H1 (cell line): Measurements from ENCODE around the gene SRGAP3. TPM values are rescaled to one million over a fixed set of nuclear protein-coding genes. Genes with fewer than 3 reads are reported as not detected.

ENCODE experiments used
- CTCF ChIA-PET: fragments of 300-600 bp; sonication (Branson Sonifier 250); formaldehyde crosslinking; loops from one replicate; lab custom pipeline; 2021; ENCODE audit not compliant: partially characterized antibody; lab: Charles Lee
- POLR2A ChIA-PET: fragments of 300-600 bp; sonication (Branson Sonifier 250); formaldehyde crosslinking; loops from one replicate; lab custom pipeline; 2021; ENCODE audit warnings: inconsistent platforms; ENCODE audit not compliant: partially characterized antibody; lab: Charles Lee
- DNase-seq, 2 experiments: peaks; one replicate each; pipeline versions ENCODE4 v3.0.0 to v3.0.0-alpha.2; 2010 to 2022; ENCODE audit warnings: low spot score in 2 of 2, low read depth in 1 of 2, mixed read lengths in 1 of 2
- FAIRE-seq: peaks from 2 replicates; lab custom pipeline; 2011; peaks lifted over from hg19 to GRCh38; lab: Jason Lieb, UNC
- H2AFZ ChIP-seq: 2 replicates; pipeline ENCODE4 v1.8.1; 2012; ENCODE audit warnings: low read length, inconsistent platforms
- H2AK5ac ChIP-seq: 2 replicates; pipeline ENCODE4 v1.6.1; 2013; ENCODE audit warnings: low read depth, low read length
- H2BK120ac ChIP-seq: replicated peaks from 2 replicates; pipeline ENCODE3; 2013; ENCODE audit warnings: low read depth, low read length, inconsistent platforms
- H2BK12ac ChIP-seq: 2 replicates; pipeline ENCODE4 v1.6.1; 2013; ENCODE audit warnings: low read depth, low read length
- H2BK15ac ChIP-seq: 2 replicates; pipeline ENCODE4 v1.6.1; 2013; ENCODE audit warnings: low read length
- H2BK20ac ChIP-seq: 2 replicates; pipeline ENCODE4 v1.6.1; 2013; ENCODE audit warnings: low read length
- H2BK5ac ChIP-seq: 2 replicates; pipeline ENCODE4 v1.6.1; 2013; ENCODE audit warnings: low read depth, low read length
- H3K14ac ChIP-seq: 2 replicates; pipeline ENCODE4 v1.6.1; 2013; ENCODE audit warnings: inconsistent platforms; ENCODE audit not compliant: insufficient read length
- H3K18ac ChIP-seq: 2 replicates; pipeline ENCODE4 v1.6.1; 2013; ENCODE audit warnings: low read length; ENCODE audit errors: extremely low read depth
- H3K23ac ChIP-seq: 2 replicates; pipeline ENCODE4 v1.6.1; 2013; ENCODE audit warnings: inconsistent platforms; ENCODE audit not compliant: insufficient read length
- H3K23me2 ChIP-seq: 2 replicates; pipeline ENCODE4 v1.6.1; 2013; ENCODE audit warnings: low read depth, low read length
- H3K27ac ChIP-seq: 2 replicates; pipeline ENCODE4 v1.6.1; 2011; ENCODE audit warnings: low read depth, low read length, inconsistent platforms
- H3K27me3 ChIP-seq, 4 experiments: replicated peaks in 1 of 4; 1 replicate in 1 of 4; 2 replicates in 3 of 4; pipeline versions ENCODE4 v1.6.1 to v1.8.1; 2011 to 2013; ENCODE audit warnings: low read length in 3 of 4, mild to moderate bottlenecking in 3 of 4, inconsistent platforms in 2 of 4, mixed read lengths in 2 of 4, moderate library complexity in 1 of 4; ENCODE audit not compliant: control insufficient read depth in 3 of 4, insufficient read depth in 3 of 4; ENCODE audit errors: extremely low read depth in 1 of 4
- H3K36me3 ChIP-seq, 4 experiments: 2 replicates each; pipeline versions ENCODE4 v1.6.1 to v1.8.1; 2011 to 2013; ENCODE audit warnings: mild to moderate bottlenecking in 4 of 4, low read length in 3 of 4, moderate library complexity in 2 of 4, control low read depth in 1 of 4, inconsistent platforms in 1 of 4; ENCODE audit not compliant: insufficient read depth in 4 of 4, control insufficient read depth in 2 of 4
- H3K4ac ChIP-seq: replicated peaks from 2 replicates; pipeline ENCODE3; 2013; ENCODE audit warnings: low read length, low read depth, mixed read lengths, inconsistent platforms; ENCODE audit not compliant: insufficient read length
- H3K4me1 ChIP-seq, 4 experiments: replicated peaks in 1 of 4; 1 replicate in 1 of 4; 2 replicates in 3 of 4; pipeline versions ENCODE4 v1.6.1 to v1.8.1; 2011 to 2013; ENCODE audit warnings: low read length in 3 of 4, inconsistent platforms in 2 of 4, mixed read lengths in 1 of 4; ENCODE audit not compliant: insufficient read depth in 4 of 4, control insufficient read depth in 3 of 4
- H3K4me2 ChIP-seq, 2 experiments: 2 replicates each; pipeline versions ENCODE4 v1.6.1 to v1.8.1; 2011 to 2013; ENCODE audit warnings: low read depth in 2 of 2, low read length in 2 of 2, control low read depth in 1 of 2, inconsistent platforms in 1 of 2, mild to moderate bottlenecking in 1 of 2; ENCODE audit not compliant: insufficient read depth in 1 of 2
- H3K4me3 ChIP-seq, 4 experiments: fragments of 200-600, 300-600 bp in 1 of 4; sonication (generic), shearing (Covaris generic), sonication (Bioruptor Twin) in 1 of 4; 2 replicates each; pipeline versions ENCODE4 v1.5.1 to v1.8.1; 2011 to 2016; ENCODE audit warnings: low read length in 4 of 4, low read depth in 3 of 4, control low read depth in 2 of 4, inconsistent platforms in 2 of 4, mild to moderate bottlenecking in 2 of 4, mixed read lengths in 1 of 4, moderate library complexity in 1 of 4; ENCODE audit not compliant: insufficient read depth in 2 of 4; ENCODE audit errors: extremely low read depth in 1 of 4
- H3K56ac ChIP-seq: replicated peaks from 2 replicates; pipeline ENCODE3; 2013; ENCODE audit warnings: low read depth, mild to moderate bottlenecking, mixed read lengths, low read length, inconsistent platforms; ENCODE audit not compliant: insufficient read length
- H3K79me1 ChIP-seq: 2 replicates; pipeline ENCODE4 v1.6.1; 2013; ENCODE audit warnings: low read depth, low read length, control low read depth
- H3K79me2 ChIP-seq, 2 experiments: 2 replicates each; pipeline versions ENCODE4 v1.6.1 to v1.8.1; 2012 to 2013; ENCODE audit warnings: low read length in 2 of 2, mild to moderate bottlenecking in 2 of 2, inconsistent platforms in 1 of 2; ENCODE audit not compliant: insufficient read depth in 2 of 2, control insufficient read depth in 1 of 2
- H3K9ac ChIP-seq, 4 experiments: replicated peaks in 1 of 4; 1 replicate in 1 of 4; 2 replicates in 3 of 4; pipeline versions ENCODE4 v1.6.1 to v1.8.1; 2011 to 2013; ENCODE audit warnings: low read depth in 3 of 4, low read length in 3 of 4, control low read depth in 2 of 4, mild to moderate bottlenecking in 2 of 4, moderate library complexity in 2 of 4, inconsistent platforms in 1 of 4; ENCODE audit errors: extremely low read depth in 1 of 4
- H3K9me3 ChIP-seq, 2 experiments: 2 replicates each; pipeline versions ENCODE4 v1.6.1 to v1.8.1; 2012 to 2013; ENCODE audit warnings: mild to moderate bottlenecking in 2 of 2, moderate library complexity in 2 of 2, control low read depth in 1 of 2, inconsistent platforms in 1 of 2, low read depth in 1 of 2, low read length in 1 of 2, mixed read lengths in 1 of 2; ENCODE audit not compliant: insufficient read depth in 2 of 2
- H4K20me1 ChIP-seq, 2 experiments: replicated peaks in 1 of 2; 2 replicates each; pipeline versions ENCODE3 to v1.8.1; 2011 to 2013; ENCODE audit warnings: inconsistent platforms in 2 of 2, low read length in 2 of 2, mild to moderate bottlenecking in 1 of 2; ENCODE audit not compliant: insufficient read depth in 2 of 2, control insufficient read depth in 1 of 2
- H4K5ac ChIP-seq: 2 replicates; pipeline ENCODE4 v1.6.1; 2013; ENCODE audit warnings: low read length, low read depth, mixed read lengths, inconsistent platforms; ENCODE audit not compliant: insufficient read length
- H4K8ac ChIP-seq: 2 replicates; pipeline ENCODE4 v1.8.0; 2013; ENCODE audit warnings: mild to moderate bottlenecking, moderate library complexity, low read length, inconsistent platforms; ENCODE audit not compliant: insufficient read depth; ENCODE audit errors: extremely low read depth
- H4K91ac ChIP-seq: replicated peaks from 2 replicates; pipeline ENCODE3; 2013; ENCODE audit warnings: low read length, mixed read lengths, inconsistent platforms; ENCODE audit not compliant: insufficient read length
- ATF3 ChIP-seq: IDR thresholded peaks from 2 replicates; pipeline ENCODE4 v1.6.1; 2011; ENCODE audit warnings: low read depth, mild to moderate bottlenecking, low read length; ENCODE audit not compliant: insufficient read depth
- EZH2 ChIP-seq: fragments of 200-600 bp; sonication (generic); IDR thresholded peaks from 2 replicates; pipeline ENCODE4 v1.7.1; 2012; ENCODE audit warnings: low read depth, mild to moderate bottlenecking, moderate library complexity, low read length, inconsistent platforms; ENCODE audit not compliant: severe bottlenecking
- JUND ChIP-seq: IDR thresholded peaks from 2 replicates; pipeline ENCODE4 v1.6.1; 2011; ENCODE audit warnings: mild to moderate bottlenecking, improper control_type of control experiment, low read length
- KDM5A ChIP-seq: fragments of 200-600 bp; IDR thresholded peaks from 2 replicates; pipeline ENCODE4 v1.7.1; 2012; ENCODE audit warnings: mild to moderate bottlenecking, low read length, inconsistent platforms, mixed read lengths
- MAFK ChIP-seq: IDR thresholded peaks from 2 replicates; pipeline ENCODE4 v1.6.1; 2012; ENCODE audit warnings: low read depth, mild to moderate bottlenecking, improper control_type of control experiment, low read length
- RAD21 ChIP-seq, 2 experiments: IDR thresholded peaks in 1 of 2; conservative IDR thresholded peaks in 1 of 2; 2 replicates each; pipeline ENCODE4 v1.6.1; 2011; ENCODE audit warnings: low read depth in 2 of 2, low read length in 2 of 2, improper control_type of control experiment in 1 of 2, inconsistent platforms in 1 of 2, mild to moderate bottlenecking in 1 of 2, moderate library complexity in 1 of 2
- WGBS, 2 experiments: shearing (Covaris generic) in 1 of 2; methylation state at CpG; one replicate each; pipeline versions ENCODE4 v1.1.6 to v1.1.7; 2013 to 2015; ENCODE audit warnings: low lambda C conversion rate in 2 of 2, mixed read lengths in 2 of 2, inconsistent platforms in 1 of 2, low coverage in 1 of 2, missing lambda C conversion rate in 1 of 2; ENCODE audit not compliant: insufficient replicate concordance in 2 of 2, insufficient coverage in 1 of 2, insufficient read length in 1 of 2; ENCODE audit errors: extremely low coverage in 1 of 2, missing lambda C conversion rate in 1 of 2; 5-methylcytosine and 5-hydroxymethylcytosine counted together
- polyA plus RNA-seq, 7 experiments: library from polyadenylated mRNA; depleted of rRNA in 3 of 7; stranded (reverse) in 5 of 7; unstranded in 2 of 7; fragments of >200 nt in 5 of 7; fragments of 200-250 nt in 2 of 7; gene quantifications; 1 replicate in 5 of 7; 2 replicates in 1 of 7; 4 replicates in 1 of 7; pipeline versions ENCODE4 v1.2.1 to v1.2.3, GENCODE V29; 2011 to 2013; ENCODE audit warnings: missing spikeins in 2 of 7, mixed read lengths in 2 of 7
- total RNA-seq: library from RNA; stranded (reverse); fragmentation: NEBNext Ultra II Directional; extraction: Animal tissue kit (Norgen Biotek cat#: 25700); gene quantifications from 2 replicates; pipeline ENCODE4 v1.2.1, GENCODE V29; 2021
- TF ChIP-seq, protein P1 (sequence below): IDR thresholded peaks from 2 replicates; pipeline ENCODE4 v1.6.1; 2011; ENCODE audit warnings: low read length, improper control_type of control experiment

The SRGAP3 gene
- total and polyA plus RNA-seq, 2 of the 8 experiments (the other 6 are each of a cell fraction or from before 2014, with no cell fraction given): 5.8 to 11.4 TPM

DNA sequence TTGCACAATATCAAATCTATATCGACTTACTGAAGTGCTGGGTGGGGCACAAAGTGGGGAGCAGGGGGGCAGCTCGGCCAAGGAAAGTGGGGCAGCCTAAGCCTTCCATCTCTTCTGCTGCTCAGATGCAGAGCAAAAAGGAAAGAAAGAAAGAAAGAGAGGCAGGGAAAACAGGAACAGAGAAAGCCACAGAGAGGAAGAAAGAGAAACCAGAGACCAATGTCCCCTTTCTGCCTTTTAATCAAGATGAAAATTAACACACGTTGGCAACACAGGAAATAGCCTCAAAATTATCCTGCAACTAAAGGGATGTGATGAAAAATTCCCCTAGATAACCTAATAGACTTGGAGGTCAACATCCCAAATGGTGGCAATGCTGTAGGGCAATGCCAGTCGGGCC is 214.0 kb downstream of the SRGAP3 start:
- TF ChIP-seq MAFK (no peak), JUND (no peak), ATF3 (no peak), KDM5A (no peak), RAD21 (IDR thresholded peaks at IDR 0.05 in 1 of 2, conservative IDR thresholded peaks at IDR 0.05 in 1 of 2; ENCODE audit: low read depth in 2 of 2, low read length in 2 of 2) (no peak), EZH2 (no peak)
- TF ChIP-seq, protein P1, sequence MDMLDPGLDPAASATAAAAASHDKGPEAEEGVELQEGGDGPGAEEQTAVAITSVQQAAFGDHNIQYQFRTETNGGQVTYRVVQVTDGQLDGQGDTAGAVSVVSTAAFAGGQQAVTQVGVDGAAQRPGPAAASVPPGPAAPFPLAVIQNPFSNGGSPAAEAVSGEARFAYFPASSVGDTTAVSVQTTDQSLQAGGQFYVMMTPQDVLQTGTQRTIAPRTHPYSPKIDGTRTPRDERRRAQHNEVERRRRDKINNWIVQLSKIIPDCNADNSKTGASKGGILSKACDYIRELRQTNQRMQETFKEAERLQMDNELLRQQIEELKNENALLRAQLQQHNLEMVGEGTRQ: no peak
- TF ChIP-seq, all 59 proteins: peak for 0
- Histone ChIP-seq H4K5ac (no peak overlapping the region), H3K79me2 (no peaks in the 10 kb centered on the region), H3K14ac (no peak overlapping the region), H3K79me1 (no peaks in the 10 kb centered on the region), H3K27me3 (no peaks in the 10 kb centered on the region), H3K27ac (no peak overlapping the region), H4K8ac (no peak overlapping the region), H2AK5ac (no peak overlapping the region), H4K91ac (no peak overlapping the region), H3K4me2 (no peak overlapping the region), H3K9ac (no peak overlapping the region), H3K36me3 (no peaks in the 10 kb centered on the region), H3K4ac (no peak overlapping the region), H3K4me3 (no peak overlapping the region), H2BK120ac (no peak overlapping the region), H4K20me1 (no peaks in the 10 kb centered on the region), H2BK20ac (no peak overlapping the region), H3K23me2 (no peaks in the 10 kb centered on the region), H2BK5ac (no peak overlapping the region), H2AFZ (no peak overlapping the region), H3K18ac (no peak overlapping the region), H3K23ac (no peak overlapping the region), H3K9me3 (no peaks in the 10 kb centered on the region), H2BK15ac (no peak overlapping the region), H2BK12ac (no peak overlapping the region), H3K4me1 (peaks cover 0 to 5% (median under 1%) of the 10 kb centered on the region in 4 experiments; a peak in 2 of 7 replicates), H3K56ac (no peak overlapping the region)
- FAIRE-seq (no peak), DNase-seq (no peak)
- 81% methylated on average over 4 of the region's 4 CpGs; no CpG with 5 or more reads in 1 of the 2 experiments for WGBS, 2 experiments
- POLR2A ChIA-PET: no interaction called here
- CTCF ChIA-PET: interaction anchor here (1.8 to 1.9 kb wide), 2 partner anchors 42 to 48 kb away, joined by 5 read pairs; no protein-coding TSS in a partner anchor
